Measurements from ENCODE around the gene CALM3.

DNA sequence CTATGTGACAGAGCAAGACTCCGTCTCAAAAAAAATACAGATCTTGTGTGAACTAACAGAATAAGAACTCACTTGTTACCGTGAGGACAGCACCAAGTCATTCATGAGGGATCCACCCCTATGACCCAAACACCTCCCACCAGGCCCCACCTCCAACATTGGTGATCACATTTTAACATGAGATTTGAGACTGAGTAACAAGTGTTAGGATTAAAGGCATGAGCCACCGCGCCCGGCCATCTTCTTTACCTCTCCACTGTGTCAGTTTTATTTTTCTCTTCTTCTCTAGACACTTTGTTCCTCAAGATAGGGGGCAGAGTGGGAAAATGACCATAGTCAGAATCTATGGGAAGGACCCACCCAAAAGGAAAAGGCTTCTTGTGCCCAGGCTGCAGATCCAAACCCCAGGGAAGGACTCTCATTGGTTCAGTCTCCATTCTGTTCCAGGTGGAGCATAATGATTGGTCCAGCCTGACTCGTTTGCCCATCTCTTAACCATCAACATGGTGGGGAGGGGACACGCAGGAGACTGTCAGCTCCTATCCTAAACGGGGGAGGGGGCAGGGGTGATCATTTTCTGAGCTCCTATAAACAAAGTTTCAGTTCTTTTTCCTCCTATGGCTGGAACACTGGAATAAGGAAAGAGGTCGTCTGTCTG is 1.3 kb upstream of the CALM3 start:
- TF ChIP-seq EZH2 (IDR thresholded peaks at IDR 0.05; ENCODE audit: borderline replicate concordance), result no peak
- TF ChIP-seq, protein P1, sequence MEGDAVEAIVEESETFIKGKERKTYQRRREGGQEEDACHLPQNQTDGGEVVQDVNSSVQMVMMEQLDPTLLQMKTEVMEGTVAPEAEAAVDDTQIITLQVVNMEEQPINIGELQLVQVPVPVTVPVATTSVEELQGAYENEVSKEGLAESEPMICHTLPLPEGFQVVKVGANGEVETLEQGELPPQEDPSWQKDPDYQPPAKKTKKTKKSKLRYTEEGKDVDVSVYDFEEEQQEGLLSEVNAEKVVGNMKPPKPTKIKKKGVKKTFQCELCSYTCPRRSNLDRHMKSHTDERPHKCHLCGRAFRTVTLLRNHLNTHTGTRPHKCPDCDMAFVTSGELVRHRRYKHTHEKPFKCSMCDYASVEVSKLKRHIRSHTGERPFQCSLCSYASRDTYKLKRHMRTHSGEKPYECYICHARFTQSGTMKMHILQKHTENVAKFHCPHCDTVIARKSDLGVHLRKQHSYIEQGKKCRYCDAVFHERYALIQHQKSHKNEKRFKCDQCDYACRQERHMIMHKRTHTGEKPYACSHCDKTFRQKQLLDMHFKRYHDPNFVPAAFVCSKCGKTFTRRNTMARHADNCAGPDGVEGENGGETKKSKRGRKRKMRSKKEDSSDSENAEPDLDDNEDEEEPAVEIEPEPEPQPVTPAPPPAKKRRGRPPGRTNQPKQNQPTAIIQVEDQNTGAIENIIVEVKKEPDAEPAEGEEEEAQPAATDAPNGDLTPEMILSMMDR (IDR thresholded peaks at IDR 0.05; ENCODE audit: poor library complexity), result no peak
